ENCODE measurements around the gene XNDC1N.
"Not testable (repeated sequence)": the region's sequence is repeated elsewhere in the genome, so short reads cannot be mapped to it uniquely, and the experiment has no call there.

Gene XNDC1N

DNA sequence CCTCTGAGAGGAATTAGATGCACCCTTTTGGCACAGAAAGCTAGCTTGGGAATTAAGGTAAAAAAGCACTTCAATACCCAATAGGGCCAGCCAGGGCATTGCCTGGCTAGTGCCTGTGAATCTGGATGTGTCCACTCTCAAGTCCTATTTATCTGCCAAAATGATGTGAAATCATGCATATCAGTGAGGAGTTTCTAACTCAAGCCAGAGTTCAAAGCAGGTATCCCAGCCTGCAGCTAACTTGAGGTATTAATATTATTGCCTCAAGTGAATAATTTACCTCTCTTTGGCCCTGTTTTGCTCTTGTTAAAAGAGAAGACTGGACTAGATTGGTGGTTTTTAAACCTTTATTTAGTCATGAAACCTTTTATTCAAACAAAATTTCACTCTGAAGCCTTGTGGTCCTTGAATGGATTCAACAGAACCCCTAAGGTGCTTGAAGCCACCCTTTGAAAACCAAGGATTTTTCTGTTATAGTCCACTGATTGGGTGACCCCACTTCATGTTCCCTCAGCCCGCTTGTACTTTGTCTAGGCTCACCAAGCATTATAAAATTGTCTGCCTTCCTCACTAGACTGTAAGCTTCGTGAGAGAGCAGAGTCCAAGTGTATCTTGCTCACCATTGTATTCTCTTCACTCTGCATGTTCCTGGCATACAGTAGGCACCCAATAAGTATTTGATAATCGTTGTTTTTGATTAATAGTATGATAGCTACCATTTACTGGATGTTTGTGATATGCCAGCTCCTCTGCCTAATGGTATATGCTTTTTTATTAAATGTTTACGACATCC, 4.9 kb upstream of the XNDC1N start:
- in situ Hi-C loops (cut with MboI; ENCODE audit: low sequenced_read_pairs): no loop called here

DNA sequence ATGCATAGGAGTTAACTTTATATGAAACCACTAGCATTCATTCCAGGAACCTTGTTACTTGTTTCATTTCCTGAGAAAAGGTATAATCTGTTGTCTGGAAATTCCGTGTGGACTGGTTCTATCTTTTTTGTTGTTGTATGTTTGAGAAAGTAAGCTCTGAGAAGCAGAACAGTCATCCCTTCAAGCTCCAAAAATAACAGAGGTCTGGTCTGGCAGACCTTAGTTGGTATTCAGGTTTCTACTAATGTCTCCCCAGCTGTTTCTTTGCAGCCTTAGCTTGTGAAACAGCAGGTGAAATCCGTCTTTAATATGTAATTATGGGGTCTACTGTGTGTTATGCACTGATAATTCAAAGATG, 2.8 kb upstream of the XNDC1N start:
- in situ Hi-C loops (cut with MboI; ENCODE audit: low sequenced_read_pairs): no loop called here

DNA sequence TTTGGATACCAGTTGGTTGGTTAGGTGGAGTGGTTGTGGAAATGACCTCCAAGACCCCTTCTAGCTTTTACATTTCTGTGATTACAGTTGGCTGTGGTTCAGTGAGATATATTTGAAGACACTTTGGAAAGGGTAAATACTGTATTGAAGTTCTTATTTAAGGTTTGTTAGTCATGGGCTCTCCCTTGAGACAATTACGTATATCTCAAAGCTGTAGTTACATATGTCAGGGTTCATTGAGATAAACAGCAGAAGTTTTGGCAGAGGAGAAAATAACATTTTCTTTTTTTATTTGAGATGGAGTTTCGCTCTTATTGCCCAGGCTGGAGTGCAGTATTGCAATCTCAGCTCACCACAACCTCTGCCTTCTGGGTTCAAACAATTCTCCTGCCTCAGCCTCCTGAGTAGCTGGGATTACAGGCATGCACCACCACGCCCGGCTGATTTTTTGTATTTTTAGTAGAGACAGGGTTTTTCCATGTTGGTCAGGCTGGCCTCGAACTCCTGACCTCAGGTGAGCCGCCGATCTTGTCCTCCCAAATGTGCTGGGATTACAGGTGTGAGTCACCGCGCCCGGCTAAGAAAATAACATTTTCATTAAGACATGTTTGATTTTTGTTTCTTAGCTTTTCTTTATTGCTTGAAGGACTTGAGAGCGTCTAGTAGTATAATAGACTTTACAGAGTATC, 2.3 kb upstream of the XNDC1N start:
- in situ Hi-C loops (cut with MboI; ENCODE audit: low sequenced_read_pairs): no loop called here

DNA sequence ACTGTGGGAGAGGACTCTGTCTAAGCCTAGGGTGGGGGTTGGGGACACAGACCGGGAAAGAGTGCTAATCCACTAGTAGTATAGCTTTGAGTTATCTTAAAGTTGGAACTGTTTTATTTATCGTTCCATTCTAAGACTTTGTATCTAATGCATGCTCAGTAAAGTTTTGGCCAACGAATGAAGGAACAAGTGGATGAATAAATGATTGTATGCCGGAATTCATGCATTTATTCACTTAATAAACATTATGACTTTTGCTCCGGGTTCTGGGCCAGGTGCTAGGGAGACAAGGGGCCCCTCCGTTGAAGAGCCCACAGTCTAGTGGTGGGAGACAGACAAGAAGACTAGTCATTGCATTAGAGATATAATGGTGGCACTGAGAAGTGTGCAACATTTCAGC, 1.1 kb upstream of the XNDC1N start:
- in situ Hi-C loops (cut with MboI; ENCODE audit: low sequenced_read_pairs): no loop called here

DNA sequence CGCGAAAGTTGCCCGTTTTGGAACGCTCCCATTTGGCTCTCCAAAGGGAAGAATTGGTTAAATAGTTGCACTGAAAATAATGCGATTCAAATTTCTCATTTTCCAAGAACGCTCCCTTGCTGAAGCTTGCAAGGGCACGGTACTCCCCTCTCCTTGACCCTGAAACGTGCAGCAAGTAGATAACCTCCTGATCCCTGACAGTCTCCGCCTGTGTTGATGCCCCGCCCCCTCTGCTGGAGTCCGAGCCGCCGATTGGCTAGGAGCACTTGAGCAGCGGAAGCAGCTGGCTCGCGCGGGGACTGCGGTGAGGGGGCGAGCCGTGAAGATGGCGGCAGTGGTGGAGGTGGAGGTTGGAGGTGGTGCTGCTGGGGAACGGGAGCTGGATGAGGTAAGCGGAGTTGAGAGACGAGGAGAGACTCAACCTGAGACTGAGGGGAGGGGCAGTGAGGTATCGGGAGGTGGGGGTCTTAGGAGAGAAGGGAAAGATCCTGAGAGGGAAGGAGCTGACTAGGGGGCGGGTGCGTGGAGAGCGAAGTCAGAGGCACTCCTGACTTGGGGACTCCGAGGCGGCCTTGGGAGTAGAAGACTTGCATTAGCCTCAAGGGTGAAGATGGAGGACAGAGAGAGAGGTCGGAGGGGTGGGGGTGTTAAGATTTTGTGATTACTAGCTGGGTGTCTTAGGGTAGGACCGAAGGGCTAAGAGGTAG, 496 bp upstream of the XNDC1N start, which contains the start of gene RNF121:
RNF121 (plus strand) TSS at position 310 of the 707 bp plus-strand sequence; CDS start at position 326, 16 bp downstream.
- in situ Hi-C loops (cut with MboI; ENCODE audit: low sequenced_read_pairs): no loop called here

DNA sequence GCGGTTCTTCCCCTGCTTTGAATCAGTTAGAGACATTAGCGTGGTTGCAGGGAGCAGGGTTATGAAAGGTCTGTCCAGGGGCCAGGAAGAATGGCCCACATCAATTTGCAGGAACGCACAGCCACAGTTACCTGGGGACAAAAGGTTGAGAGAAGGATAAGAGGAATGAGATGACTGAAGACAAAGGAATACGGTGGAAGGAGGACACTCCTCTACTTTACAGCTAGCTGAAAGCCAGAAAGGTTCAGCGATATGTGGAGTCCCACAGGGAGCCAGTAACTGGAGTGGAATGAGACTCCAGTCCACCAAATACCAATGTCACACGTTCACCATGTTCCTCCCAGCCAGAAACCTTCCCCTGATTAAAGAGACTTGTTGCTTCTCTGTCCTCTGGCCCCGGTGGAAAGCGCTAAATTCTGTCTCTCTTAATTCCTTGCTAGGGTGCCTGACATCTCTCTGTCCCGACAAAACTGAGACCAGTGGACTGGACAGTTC, 10.7 kb downstream of the XNDC1N start:
- in situ Hi-C loops (cut with MboI; ENCODE audit: low sequenced_read_pairs): no loop called here

DNA sequence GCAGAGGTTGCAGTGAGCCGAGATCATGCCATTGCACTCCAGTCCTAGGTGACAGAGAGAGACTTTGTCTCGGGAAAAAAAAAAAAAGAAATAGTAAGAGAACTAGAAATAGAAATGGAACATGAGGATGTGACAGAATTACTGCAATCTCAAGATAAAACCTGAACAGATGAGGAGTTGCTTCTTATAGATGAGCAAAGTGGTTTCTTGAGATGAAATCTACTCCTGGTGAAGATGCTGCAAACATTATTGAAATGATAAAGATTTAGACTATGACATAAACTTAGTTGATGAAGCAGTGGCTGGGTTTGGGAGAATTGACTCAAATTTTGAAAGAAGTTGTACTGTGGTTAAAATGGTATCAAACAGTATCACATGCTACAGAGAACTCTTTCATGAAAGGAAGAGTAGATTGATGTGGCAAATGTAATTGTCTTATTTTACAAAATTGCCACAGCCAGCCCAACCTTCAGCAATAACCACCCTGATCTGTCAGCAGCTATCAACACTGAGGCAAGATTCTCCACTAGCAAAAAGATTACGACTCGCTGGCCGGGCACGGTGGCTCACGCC, 13.7 kb downstream of the XNDC1N start:
- in situ Hi-C loops (cut with MboI; ENCODE audit: low sequenced_read_pairs): no loop called here

DNA sequence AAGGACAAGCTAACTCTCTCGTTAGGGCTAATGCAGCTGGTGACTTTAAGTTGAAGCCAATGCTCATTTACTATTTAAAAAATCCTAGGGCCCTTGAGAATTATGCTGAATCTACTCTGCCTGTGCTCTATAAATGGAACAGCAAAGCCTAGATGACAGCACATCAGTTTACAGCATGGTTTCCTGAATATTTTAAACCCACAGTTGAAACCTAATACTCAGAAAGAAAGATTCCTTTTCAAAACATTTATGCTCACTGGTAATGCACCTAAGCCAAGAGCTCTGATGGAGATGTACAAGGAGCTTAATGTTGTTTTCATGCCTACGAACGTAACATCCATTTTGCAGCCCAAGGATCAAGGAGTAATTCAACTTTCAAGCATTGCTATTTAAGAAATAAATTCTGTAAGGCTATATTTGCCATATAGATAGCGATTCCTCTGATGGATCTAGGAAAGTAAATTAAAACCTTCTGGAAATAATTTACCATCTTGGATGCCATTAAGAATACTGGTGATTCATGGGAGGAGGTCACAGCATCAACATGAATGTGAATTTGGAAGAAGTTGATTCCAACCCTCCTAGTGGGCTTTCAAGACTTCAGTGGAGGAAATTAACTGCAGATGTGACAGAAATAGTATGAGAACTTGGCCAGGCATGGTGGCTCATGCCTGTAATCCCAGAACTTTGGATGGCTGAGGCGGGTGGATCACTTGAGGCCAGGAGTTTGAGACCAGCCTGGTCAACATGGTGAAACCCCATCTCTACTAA, 14.5 kb downstream of the XNDC1N start:
- in situ Hi-C loops (cut with MboI; ENCODE audit: low sequenced_read_pairs): no loop called here

DNA sequence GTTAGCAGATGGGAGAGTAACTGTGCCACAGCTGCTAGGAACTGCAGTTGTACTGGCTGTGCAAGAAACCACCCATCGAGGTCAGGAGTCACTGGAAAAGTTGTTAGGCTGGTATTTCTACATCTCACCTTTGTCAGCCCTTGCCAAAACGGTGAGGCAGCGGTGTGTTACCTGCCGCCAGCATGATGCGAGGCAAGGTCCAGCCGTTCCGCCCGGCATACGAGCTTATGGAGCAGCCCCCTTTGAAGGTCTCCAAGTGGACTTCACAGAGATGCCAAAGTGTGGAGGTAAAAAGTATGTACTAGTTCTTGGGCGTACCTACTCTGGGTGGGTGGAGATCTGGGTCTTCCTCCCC, 16.4 kb downstream of the XNDC1N start:
- in situ Hi-C loops (cut with MboI; ENCODE audit: low sequenced_read_pairs): not testable (repeated sequence)

DNA sequence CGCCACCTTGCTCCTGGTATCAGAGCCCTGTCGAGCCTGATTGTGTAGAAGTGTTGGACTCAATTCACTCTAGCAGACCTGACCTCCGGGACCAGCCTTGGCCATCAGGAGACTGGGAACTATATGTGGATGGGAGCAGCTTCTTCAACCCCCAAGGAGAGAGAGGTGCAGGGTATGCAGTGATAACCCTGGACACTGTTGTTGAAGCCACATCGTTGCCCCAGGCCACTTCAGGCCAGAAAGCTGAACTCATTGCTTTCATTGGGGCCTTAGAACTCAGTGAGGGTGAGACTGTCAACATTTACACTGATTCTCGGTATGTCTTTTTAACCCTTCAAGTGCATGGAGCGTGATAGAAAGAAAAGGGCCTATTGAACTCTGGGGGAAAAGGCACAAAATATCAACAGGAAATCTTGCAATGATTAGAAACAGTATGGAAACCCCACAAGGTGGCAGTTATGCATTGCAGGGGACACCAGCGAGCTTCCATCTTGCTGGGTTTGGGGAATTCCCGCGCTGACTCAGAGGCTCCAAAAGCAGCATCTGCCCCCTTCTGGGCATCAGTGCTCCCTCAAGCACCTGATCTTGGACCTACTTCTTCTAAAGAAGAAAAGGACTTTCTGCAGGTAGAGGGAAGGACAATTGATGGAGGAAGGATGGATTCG, 16.9 kb downstream of the XNDC1N start:
- in situ Hi-C loops (cut with MboI; ENCODE audit: low sequenced_read_pairs): not testable (repeated sequence)

DNA sequence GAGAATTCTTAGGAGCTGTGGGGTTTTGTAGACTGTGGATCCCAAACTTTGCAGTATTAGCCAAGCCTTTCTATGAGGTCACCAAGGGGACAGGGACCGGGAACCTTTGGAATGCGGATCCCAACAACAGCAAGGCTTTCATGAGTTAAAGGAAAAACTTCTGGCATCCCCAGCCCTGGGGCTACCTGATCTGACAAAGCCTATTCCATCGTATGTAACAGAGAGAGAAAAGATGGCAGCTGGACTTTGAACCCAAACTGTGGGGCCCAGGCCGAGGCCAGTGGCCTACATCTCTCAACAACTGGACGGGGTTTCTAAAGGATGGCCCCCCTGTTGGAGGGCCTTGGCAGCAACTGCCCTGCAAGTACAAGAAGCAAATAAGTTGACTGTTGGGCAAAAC, 17.6 kb downstream of the XNDC1N start:
- in situ Hi-C loops (cut with MboI; ENCODE audit: low sequenced_read_pairs): not testable (repeated sequence)

DNA sequence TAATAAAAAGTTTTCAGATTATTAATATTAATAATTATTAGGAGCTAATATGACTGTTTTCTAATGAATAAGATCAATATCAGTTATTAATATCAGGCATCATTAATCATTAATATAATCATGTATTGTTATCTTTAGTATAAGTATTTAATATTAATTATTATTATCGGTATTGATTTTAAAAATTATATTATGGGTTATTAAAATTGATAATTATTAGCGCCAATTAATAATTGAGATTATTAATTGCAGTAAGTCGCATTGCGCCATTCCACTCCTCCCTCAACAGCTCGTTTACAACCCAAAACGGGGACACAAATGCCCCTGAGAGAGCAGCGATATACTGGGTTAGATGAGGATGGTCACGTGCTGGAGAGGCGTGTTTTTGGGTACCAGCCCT, 20.2 kb downstream of the XNDC1N start:
- in situ Hi-C loops (cut with MboI; ENCODE audit: low sequenced_read_pairs): no loop called here

DNA sequence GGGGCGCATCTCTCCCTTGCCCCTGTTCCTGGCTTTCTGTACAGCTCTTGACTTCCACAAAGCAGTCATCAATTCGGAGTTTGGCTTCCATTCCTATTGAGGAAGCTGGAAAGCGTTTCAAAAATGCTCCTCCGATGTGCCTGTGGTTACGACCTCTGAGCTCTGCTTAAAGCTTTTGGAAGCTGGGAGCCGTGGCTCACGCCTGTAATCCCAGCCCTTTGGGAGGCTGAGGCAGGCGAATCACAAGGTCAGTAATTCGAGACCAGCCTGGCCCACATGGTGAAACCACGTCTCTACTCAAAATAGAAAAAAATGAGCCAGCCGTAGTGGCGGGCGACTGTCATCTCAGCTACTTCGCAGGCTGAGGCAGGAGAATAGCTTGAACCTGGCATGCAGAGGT, 27.3 kb downstream of the XNDC1N start:
- in situ Hi-C loops (cut with MboI; ENCODE audit: low sequenced_read_pairs): not testable (repeated sequence)

DNA sequence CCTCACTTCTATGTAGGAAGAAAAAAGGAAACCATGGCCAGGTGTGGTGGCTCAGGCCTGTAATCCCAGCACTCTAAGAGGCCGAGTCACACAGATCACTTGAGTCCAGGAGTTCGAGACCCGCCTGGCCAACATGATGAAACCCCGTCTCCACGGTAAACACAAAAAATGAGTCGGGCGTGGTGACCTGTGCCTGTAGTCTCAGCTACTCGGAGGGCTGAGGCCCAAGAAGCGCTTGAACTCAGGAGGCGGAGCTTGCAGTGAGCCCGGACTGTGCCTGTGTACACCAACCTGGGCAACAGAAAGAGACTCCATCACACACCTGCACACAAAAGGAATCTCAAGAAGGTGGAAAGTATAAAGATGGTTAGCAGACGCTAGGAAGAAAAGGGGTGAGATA, 32.4 kb downstream of the XNDC1N start:
- in situ Hi-C loops (cut with MboI; ENCODE audit: low sequenced_read_pairs): no loop called here

DNA sequence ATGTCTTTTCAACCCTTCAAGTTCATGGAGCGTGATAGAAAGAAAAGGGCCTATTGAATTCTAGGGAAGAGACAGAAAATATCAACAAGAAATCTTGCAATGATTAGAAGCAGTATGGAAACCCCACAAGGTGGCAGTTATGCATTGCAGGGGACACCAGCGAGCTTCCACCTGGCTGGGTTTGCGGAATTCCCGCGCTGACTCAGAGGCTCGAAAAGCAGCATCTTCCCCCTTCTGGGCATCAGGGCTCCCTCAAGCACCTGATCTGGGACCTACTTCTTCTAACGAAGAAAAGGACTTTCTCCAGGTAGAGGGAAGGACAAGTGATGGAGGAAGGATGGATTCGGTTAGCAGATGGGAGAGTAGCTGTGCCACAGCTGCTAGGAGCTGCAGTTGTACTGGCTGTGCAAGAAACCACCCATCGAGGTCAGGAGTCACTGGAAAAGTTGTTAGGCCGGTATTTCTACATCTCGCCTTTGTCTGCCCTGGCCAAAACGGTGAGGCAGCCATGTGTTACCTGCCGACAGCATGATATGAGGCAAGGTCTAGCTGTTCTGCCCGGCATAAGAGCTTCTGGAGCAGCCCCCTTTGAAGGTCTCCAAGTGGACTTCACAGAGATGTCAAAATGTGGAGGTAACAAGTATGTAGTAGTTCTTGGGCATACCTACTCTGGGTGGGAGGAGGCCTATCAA, 39.1 kb downstream of the XNDC1N start:
- in situ Hi-C loops (cut with MboI; ENCODE audit: low sequenced_read_pairs): not testable (repeated sequence)

DNA sequence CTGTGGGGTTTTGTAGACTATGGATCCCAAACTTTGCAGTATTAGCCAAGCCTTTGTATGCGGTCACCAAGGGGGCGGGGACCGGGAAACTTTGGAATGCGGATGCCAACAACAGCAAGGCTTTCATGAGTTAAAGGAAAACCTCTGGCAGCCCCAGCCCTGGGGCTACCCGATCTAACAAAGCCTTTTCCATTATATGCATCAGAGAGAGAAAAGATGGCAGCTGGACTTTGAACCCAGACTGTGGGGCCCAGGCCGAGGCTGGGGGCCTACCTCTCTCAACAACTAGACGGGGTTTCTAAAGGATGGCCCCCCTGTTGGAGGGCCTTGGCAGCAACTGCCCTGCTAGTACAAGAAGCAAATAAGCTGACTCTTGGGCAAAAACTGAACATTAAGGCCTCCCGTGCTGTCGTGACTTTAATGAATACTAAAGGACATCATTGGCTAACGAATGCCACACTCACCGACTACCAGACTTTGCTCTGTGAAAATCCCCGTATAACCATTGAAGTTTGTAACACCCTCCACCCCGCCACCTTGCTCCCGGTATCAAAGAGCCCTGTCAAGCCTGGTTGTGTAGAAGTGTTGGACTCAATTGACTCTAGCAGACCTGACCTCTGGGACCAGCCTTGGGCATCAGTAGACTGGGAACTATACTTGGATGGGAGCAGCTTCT, 39.9 kb downstream of the XNDC1N start:
- in situ Hi-C loops (cut with MboI; ENCODE audit: low sequenced_read_pairs): not testable (repeated sequence)

DNA sequence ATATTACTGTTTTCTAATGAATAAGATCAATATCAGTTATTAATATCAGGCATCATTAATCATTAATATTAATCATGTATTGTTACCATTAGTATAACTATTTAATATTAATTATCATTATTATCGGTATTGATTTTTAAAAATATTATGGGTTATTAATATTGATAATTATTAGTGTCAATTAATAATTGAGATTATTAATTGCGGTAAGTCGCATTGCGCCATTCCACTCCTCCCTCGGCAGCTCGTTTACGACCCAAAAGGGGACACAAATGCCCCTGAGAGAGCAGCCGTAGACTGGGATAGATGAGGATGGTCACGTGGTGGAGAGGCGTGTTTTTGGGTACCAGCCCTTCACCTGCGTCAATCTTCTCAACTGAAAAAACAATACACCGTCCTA, 42.6 kb downstream of the XNDC1N start:
- in situ Hi-C loops (cut with MboI; ENCODE audit: low sequenced_read_pairs): not testable (repeated sequence)

All from HL-60/S4 treated with retinoic acid at 250 ng/mL for 4 days and 3 days (cell line).